GM19328 (cell line): ENCODE measurements around the gene NSUN4.
"Not testable (repeated sequence)": the region's sequence is repeated elsewhere in the genome, so short reads cannot be mapped to it uniquely, and the experiment has no call there.

ENCODE experiments used
- ATAC-seq: cut with Tn5 transposase; IDR thresholded peaks from one replicate; pipeline ENCODE4 v1.9.1; 2021; ENCODE audit warnings: mild to moderate bottlenecking, moderate library complexity; ENCODE audit not compliant: unreplicated experiment

NSUN4 gene

GRCh38 chr1:46364612-46365011 lies 24.0 kb downstream of the NSUN4 start:
- ATAC-seq = no peak

- ATAC-seq = not testable (repeated sequence)
Observed at GRCh38 chr1:46365796-46366195, 25.2 kb downstream of the NSUN4 start.

GRCh38 chr1:46367072-46367471 lies 26.5 kb downstream of the NSUN4 start:
- ATAC-seq = no peak

- not testable (repeated sequence) for ATAC-seq
Observed at GRCh38 chr1:46367701-46368100, 27.1 kb downstream of the NSUN4 start.

- ATAC-seq = no peak
Observed at GRCh38 chr1:46368791-46369190, 28.2 kb downstream of the NSUN4 start.

- no peak for ATAC-seq
Observed at GRCh38 chr1:46369542-46370213, 29.1 kb downstream of the NSUN4 start.

- ATAC-seq = no peak
Observed at GRCh38 chr1:46370214-46370633, 29.6 kb downstream of the NSUN4 start.

GRCh38 chr1:46372431-46372830 lies 31.8 kb downstream of the NSUN4 start:
- no peak for ATAC-seq

- ATAC-seq = no peak
Observed at GRCh38 chr1:46379996-46380395, 39.4 kb downstream of the NSUN4 start.

- ATAC-seq = no peak
Observed at GRCh38 chr1:46380508-46380907, 39.9 kb downstream of the NSUN4 start.

- no peak for ATAC-seq
Observed at GRCh38 chr1:46393510-46393909, 52.9 kb downstream of the NSUN4 start.

GRCh38 chr1:46394108-46394871 lies 53.7 kb downstream of the NSUN4 start, which contains the start of gene FAAH:
Gene FAAH, plus strand, starts transcription at chr1:46394317. Its CDS starts 32 bp downstream, at chr1:46394349.
- no peak for ATAC-seq

GRCh38 chr1:46394872-46395465 lies 54.4 kb downstream of the NSUN4 start:
- ATAC-seq = no peak

GRCh38 chr1:46396441-46397398 lies 56.1 kb downstream of the NSUN4 start:
- no peak for ATAC-seq

- ATAC-seq = no peak
Observed at GRCh38 chr1:46399307-46399706, 58.7 kb downstream of the NSUN4 start.

GRCh38 chr1:46400421-46400820 lies 59.8 kb downstream of the NSUN4 start:
- ATAC-seq = no peak

GRCh38 chr1:46401154-46401913 lies 60.7 kb downstream of the NSUN4 start:
- no peak for ATAC-seq

GRCh38 chr1:46401964-46402626 lies 61.5 kb downstream of the NSUN4 start:
- ATAC-seq = no peak

- no peak for ATAC-seq
Observed at GRCh38 chr1:46403916-46404315, 63.3 kb downstream of the NSUN4 start.
